HG02885 (cell line): ENCODE measurements around the gene MMP15.
"Not testable (repeated sequence)": the region's sequence is repeated elsewhere in the genome, so short reads cannot be mapped to it uniquely, and the experiment has no call there.

Experiments used
- ATAC-seq: cut with Tn5 transposase; IDR thresholded peaks from one replicate; pipeline ENCODE4 v1.9.1; 2021; ENCODE audit warnings: mild to moderate bottlenecking; ENCODE audit not compliant: unreplicated experiment, poor library complexity

Gene MMP15

DNA sequence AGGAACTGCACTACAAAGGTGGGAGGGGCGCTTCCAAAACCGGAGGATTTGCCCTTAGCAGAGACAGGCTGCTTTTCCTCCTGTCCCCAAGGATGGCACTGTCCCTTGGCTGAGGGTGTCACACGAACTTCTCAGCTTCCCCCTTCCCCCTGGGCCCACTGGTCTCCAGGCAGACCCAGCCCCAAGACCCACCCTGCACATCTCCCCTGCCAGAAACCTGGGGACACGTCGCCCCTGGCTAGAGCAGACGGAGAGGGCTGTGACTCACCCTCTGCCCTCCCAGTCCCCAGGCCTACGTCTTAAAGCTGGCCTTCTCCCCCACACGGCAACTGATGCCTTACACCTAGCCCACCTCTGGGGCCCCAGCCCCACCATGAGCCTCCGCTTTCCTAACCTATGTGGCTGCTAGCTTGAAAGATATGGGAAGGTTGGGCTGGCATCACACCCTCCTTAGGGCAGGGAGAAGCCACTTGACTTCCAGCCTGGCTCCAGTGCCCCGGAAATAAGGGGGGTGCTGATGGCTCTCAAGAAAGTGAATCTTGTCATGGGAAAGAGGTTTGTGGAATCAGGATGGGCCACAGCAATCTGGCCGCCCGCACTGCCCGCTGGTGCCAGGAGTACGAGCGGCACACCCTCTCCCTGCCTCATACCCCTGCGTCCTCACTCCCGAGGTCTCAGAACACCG is 29.7 kb upstream of the MMP15 start:
- no peak for ATAC-seq

DNA sequence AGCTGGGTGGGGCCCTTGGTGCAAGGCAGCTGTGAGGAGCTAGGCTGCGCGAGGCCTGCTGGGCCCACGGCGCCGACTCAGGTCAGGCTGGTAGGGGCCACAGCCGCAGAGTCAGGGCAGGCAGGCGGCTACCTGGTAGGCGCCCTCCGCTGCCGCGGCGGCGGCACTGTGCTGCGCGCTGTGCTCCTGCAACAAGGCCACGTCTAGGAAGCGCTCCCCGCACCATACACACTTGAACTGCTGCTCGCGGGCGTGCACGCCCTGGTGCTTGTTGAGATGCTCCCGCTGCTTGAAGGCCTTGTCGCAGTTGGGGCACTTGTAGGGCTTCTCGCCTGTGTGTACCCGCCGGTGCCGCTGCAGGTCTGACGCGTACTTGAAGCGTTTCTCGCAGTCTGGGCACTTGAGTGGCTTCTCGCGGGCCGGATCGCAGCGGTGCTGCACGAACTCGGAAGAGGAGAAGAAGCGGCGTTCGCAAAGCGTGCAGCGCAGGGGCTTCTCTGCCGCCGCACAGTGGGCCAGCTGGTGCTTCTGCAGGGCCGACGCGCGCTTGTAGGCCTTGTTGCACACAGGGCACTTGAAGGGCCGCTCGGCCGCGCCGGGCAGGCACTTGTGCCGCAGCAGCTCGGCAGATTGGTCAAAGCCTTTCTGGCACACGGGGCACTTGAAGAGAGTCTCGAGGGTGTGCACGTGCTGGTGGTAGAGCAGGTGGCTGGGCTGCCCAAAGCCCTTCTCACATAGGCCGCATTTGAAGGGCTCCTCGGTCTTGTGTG is 29.0 kb upstream of the MMP15 start:
- no peak for ATAC-seq

DNA sequence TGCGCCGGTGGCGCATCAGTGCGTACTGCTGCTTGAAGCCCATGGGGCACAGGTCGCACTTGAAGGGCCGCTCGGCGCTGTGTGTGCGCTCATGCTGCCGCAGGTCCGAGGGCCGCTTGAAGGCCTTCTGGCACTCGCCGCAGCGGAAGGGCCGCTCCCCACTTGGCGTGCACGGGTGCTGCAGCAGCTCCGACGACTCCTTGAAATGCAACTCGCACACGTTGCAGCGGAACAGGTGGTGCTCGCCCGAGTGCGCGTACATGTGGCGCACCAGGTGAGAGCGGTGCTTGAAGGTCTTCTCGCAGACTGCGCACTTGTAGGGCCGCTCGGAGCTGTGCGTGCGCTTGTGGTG is 28.4 kb upstream of the MMP15 start:
- ATAC-seq, result no peak

DNA sequence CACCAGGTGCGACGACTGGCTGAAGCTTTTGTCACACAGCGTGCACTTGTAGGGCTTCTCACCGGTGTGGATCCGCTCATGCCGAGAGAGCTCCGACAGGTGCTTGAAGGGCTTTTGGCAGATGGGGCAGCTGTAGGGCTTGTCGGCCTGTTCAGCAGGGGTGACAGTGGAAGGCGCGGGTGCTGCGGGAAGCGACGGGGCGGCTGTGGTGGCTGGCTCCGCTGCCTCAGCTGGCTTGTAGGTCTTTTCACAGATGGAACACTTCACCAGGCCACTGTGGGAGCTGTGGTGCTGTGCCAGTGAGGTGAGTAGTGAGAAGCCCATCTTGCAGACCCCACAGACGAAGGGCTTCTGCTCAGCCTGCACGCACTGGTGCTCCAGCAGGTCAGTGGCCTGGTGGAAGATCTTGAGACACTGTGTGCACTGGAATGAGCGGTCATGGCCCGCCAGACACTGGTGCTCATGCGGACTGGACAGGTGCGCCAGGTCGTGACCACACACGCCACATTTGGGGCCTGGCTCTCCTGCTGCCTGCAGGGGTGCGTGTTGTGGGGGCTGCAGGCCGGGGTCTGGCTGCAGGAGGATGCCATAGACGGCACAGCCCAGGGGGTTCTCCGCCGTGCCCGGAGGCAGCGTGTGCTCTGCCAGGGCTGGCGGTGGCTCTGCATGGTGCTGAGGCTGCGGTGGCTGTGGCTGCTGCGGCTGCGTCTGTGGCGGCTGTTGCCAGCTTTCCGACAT is 27.9 kb upstream of the MMP15 start:
- no peak for ATAC-seq

DNA sequence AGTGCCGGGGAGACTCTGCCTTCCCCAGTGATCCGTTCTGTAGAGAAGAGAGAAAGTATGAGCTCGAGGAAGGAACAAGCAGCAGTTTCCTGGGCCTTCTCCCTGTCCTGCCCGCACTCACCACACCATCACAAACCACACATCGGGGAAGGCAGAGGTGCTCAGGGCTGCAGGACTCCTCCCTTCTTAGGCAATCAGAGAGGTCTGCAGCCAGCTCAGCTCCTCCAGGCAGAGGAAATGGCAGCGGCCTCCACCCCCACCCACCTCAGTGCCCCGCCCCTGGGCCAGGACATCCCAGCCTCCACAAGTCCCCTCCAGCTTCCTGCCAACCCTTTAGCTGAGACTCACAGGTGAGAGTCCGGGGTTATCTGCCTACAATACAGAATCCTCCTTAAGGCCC is 27.1 kb upstream of the MMP15 start:
- no peak for ATAC-seq

DNA sequence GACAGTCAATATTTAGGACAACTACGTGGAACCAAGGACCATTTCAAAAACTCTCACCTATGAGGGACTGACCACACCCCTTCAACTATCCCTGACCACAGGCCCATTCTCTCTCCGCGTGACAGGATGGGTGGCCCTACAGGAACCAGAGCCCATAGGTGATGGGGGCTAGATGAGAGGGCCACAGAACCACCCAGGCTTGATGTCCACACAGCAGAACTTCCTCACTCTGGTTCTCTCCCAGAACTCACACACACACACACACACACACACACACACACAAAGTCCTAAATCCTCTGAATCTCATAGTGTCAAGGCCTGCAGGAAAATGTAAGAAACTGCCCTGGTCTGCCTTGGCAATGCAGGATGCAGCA is 26.6 kb upstream of the MMP15 start:
- ATAC-seq, result no peak

DNA sequence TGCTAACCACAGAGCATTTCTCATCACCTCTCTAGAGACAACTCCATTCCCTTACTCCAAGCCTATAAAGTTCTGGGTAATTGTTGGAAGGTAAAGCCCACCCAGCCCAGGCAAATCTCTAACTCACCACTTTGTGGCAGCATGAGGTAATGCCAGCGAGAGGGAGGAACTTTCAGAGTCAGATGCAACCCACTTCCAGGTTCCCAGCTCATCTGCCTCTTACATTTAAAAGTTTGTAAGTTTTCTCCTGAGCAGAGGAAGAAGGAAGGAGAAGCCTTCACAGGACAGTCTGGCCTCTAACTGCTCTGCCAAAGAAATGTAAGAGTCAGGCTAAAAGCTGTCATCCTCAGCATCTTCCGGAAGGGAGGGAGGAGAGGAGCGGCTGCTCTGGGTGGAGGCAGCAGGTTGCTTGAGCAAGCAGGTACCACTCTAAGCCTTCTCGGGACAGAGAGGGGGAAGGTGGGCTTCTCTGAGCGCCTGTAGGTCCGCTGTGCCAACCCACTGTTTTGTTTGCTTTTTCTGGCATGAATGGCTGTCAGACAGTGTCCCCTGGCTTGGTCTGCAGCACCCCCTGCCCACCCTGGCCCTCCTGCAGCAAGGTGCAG is 26.1 kb upstream of the MMP15 start:
- no peak for ATAC-seq

DNA sequence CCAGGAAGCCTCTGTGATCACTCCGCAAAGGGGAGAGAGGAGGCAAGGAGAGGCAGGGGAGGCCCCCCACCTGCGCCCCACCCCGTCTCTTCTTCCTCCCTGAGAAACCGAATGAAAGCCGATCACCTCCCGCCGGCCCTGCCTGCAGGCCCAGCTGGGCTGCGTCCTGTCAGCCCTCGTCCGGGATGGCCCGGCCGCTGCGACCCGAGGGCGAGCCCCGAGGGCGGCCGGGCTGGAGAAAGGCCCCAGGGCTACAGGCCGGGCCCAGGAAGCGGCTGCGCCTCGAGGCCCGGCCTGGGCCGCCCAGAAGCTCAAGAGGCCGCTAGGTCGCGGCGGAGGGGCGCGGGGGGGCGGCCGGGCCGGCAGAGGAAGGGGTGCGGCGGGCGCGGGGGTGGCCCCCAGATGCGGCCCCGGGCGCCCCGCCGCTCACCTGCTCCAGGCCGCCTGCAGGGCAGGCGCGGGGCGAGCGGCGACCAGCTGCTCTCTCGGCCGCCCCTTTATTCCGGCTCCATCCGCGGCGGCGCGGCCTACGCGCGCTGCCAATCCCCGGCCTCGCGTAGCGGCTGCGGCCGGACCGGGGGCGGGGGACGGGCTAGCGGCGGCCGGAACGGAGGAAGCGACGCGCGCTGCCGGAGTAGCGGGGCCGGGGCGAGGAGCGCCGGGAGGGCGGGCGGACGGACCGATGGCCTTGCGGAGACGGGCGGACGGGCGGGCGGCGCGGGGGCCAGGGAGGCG is 25.4 kb upstream of the MMP15 start, which contains the start of gene ZNF319:
ZNF319 (minus strand) TSS at position 702 of the 735 bp plus-strand sequence. CDS start 2,407 bp downstream, outside the sequence.
- peak; percentile 27 for ATAC-seq

DNA sequence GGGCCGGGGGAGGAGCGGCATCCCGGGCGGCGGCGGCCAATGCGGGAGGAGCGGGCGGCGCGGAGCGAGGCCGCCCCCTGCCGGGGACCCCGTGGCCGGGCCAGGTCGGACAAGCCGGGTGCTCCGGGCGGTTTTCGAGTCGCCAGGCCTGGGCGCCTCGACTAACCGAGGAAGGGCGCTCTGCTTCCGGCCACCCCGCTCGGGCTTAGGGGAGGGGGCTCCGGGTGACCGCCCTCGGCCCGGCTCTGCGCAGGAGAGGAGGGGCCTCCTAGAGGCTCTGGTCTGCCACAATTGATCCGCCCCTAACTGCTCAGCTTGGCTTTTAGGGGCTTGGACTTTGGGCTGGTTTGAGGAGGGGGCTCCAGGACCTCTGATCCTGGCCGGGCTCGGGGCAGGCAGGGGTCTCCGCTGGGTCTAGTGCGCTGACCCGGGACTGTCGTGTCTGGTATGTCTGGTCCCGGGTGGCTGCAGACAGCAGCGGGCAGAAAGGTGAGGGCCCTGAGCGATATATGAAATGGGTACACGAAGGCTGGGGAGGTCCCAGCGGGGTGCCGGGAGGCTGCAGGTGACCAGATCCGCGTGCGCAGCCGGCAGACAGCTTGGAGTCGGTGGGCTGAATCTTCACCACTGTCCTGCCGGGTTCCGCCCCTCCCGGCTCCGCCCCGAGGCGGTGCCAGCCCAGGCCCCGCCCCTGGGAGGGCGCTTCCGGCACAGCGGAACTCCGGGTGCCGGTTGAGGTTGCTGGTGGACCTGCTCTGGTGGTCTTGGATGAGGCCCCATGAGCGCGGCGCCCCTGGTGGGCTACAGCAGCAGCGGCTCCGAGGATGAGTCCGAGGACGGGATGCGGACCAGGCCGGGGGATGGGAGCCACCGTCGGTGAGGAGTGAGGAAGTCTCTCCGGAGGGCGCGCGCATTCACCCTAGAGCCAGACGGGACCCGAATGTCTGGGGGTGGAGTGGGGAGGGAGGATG is 24.6 kb upstream of the MMP15 start, which contains the start of gene USB1:
USB1 (plus strand) TSS at position 702 of the 971 bp plus-strand sequence; CDS start at position 779, 77 bp downstream.
- ATAC-seq, result peak; percentile 81

DNA sequence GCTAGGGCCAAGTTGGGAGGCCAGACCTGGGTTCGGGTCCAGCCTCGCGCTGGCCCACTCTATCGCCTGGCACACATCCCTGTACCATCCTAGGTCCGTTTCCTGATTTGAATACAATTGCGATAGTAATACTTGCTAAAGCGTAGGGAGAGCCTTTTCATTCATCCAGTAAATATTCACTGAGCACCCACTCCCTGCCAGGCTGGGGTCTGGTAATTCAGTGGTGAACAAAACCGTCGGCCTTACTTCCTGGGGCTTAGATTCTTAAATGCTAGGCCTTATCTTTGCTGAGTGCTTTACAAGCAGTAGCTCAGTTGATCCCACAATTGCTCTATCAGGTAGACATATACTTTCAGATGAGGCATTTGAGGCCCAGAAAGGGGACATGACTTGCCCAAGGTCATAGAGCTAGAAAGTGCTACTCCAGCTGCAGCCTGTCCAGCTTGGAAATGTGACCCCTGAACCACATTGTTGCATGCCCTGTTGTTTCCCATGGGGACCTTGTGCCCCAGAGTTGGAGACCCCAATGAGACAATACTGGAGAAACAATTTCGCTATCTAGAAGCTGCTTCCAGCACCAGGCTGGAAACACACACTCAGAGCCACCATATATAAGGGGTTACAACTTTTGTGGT is 23.7 kb upstream of the MMP15 start:
- no peak for ATAC-seq

DNA sequence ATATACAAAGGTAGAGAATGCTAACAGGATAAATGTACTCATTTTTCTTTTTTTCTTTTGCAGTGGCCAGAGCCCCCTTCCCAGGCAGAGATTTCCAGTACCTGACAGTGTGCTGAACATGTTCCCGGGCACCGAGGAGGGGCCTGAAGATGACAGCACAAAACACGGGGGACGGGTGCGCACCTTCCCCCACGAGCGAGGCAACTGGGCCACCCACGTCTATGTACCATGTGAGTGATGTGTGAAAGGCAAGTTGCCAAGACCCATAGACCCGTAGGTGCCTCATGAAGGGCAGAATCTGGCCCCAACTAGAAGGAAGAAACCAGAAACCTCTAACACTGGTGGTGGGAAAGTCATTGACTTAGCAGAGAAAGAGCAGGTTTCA is 23.1 kb upstream of the MMP15 start:
- ATAC-seq, result no peak

DNA sequence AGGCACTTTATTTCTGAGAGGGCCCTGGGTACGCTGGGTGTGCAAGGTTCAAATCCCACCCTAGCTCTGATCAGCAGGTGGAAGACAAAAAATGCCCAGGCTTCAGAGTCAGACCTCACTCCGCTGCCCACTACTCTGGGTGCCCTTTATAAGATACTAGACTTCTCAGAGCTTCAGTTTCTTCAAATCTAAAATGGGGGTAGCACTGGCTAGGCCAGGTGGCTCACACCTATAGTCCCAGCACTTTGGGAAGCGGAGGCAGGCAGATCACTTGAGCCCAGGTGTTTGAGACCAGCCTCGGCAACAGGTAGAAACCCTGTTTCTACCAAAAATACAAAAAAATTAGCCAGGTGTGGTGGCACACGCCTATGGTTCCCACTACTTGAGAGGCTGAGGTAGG is 22.6 kb upstream of the MMP15 start:
- ATAC-seq, result no peak

DNA sequence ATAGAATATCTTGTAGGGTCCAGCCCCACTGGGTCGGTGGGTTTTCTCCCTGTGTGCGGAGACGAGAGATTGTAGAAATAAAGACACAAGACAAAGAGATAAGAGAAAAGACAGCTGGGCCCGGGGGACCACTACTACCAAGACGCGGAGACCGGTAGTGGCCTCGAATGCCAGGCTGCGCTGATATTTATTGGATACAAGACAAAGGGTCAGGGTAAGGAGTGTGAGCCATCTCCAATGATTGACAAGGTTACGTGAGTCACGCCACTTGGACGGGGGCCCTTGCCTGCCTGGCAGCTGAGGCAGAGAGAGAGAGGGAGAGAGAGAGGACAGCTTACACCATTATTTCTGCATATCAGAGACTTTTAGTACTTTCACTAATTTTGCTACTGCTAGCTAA is 20.8 kb upstream of the MMP15 start:
- ATAC-seq, result not testable (repeated sequence)

DNA sequence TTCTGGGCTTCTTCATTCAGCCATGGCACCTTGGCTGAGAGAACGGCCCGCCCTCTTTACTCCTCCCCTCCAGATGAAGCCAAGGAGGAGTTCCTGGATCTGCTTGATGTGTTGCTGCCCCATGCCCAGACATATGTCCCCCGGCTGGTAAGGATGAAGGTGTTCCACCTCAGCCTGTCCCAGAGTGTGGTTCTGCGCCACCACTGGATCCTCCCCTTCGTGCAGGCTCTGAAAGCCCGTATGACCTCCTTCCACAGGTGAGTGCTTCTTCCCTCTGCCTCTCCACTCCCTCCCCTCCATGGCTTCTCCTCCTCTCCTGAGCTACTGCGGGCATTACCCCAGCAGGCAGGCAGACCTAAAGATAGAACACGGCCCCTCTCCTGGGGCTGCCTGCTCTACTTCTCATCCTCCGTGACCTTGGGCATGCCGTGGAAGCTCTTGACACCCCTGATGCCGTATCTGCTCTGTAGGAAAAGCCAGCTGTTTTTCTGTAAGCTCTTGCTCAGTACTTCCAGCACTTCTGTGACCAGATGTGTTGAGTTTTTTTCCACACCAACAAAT is 15.6 kb upstream of the MMP15 start:
- no peak for ATAC-seq

DNA sequence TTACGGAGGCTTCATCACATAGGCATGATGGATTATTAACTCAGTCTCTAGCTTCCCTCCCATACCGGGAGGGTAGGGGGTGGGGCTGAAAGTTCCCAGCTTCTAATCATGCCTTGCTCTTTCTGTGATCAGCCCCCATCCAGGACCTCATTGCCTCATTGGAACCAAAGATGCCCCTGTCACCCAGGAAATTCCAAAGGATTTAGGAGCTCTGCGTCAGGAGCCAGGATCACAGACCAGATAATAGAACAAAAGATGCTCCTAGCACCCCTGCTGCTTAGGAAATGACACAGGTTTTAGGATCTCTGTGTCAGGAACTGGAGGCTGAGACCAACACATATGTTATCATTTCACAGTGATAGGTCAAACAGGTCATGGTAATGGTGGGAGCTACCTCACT is 14.7 kb upstream of the MMP15 start:
- ATAC-seq, result no peak

DNA sequence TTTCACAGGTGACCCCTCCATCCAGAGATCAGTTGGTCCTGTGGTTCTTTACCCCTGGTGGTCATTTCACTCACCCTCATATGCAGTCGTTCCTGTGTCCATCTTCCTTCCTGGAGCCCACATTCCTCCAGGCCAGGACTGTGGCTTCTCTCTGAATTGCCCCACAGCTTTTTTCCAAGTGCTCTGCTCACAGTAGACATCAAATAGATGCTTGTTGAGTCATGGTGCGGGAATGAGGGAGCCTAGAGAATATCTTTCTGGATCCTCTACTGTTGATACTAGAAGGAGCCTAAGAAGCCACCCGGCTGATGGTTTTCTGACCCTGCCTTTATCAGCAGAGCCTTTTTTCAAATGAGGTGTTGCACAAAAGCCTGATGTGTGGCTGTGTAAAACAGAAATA is 13.9 kb upstream of the MMP15 start:
- no peak for ATAC-seq

DNA sequence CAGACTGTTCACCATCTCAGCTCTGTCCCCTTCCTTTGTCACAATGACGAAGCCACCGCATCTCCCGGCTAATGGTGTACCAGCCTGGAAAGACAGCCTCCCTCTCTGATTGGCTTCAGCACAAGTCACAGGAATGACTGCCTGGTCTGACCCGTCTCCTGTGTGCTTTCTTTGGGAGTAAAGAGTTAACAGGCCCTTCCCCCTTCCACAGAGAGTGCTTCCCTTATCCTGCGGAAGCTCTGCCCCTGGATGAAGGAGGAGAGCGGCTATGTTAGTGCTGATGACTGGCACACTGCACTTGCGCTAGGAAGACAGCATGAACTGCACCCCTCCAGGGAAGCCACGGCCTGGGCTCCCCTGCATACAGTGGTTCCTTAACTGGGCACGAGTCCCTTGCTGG is 13.1 kb upstream of the MMP15 start:
- ATAC-seq, result no peak

DNA sequence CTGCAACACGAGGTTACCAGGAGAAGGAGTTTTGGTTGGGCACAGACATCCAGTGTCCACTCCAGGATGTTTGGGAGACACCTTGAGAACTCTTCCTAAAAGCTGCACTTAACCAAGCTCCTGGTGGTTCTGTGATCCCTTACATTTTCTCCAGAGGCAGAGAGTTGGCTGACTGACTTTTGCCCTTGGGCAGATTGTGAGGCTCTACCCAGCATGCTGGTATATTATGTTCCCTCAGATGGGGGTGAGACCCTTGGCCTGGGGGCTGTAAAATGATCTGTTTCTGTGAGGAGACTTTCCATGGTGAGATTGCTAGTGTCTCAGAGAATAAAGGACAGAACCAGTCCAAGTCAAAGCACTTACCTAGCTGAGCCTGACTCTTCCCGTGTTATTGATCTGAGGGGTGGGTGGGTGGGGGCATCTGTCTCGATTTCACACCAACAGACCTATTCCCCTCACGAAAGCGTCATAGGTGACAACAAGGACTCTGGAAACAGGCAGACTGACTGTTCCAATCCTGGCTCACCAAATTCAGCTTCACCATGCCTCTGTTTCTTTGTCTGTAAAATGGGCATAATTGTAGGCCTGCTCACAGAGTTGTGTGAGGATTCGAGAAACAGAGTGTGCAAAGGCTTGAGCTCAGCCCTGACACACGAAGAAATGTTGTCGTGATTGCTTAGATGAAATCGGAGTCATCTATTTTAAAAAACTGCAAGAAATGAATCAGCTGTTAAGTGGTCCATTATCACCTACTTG is 12.2 kb upstream of the MMP15 start:
- no peak for ATAC-seq
